ENCODE results near the gene ATRNL1. TPM values are rescaled to one million over a fixed set of nuclear protein-coding genes. Genes with fewer than 3 reads are reported as not detected.
A peak's percentile ranks its signal among the peaks of the same experiment; 100 is the strongest.

Gene ATRNL1
- polyA plus RNA-seq, 3 donors, result 23.6 to 28.3 (median 26.8) TPM

DNA sequence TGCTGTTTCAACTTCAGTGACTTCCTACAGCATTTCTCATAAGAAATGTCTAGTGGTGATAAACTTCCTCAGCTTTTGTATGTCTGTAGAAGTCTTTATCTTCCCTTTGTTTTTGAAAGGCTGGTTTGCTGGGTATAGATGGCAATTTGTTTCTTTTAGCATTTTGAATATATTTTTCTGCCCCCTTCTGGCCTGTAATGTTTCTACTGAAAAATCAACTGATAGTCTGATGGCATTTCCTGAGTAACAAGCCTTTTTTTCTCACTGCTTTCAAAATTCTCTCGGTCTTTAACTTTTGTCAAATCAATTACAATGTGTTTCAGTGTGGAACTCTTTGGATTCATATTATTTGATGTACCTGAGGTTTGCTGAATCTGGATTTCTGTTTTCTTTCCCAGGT is 487.1 kb downstream of the ATRNL1 start:
- no peak for DNase-seq (ENCODE audit: low read depth in 3 of 3, low spot score in 2 of 3)

DNA sequence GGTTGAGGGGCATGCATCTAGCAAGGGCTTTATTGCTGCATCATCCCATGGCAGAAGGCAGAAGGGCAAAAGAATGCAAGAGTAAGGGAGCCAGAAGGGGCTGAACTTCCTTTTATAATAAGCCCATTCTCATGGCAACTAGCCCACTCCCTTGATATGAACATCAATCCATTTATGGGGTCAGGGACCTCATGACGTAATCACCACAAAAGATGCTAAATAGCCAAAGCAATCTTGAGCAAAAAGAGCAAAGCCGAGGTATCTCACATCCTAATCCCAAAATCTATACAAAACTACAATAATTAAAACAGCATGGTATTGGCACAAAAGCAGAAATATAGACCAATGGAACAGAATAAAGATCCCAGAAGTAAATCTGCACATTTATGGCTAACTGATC is 499.9 kb downstream of the ATRNL1 start:
- no peak for DNase-seq (ENCODE audit: low read depth in 3 of 3, low spot score in 2 of 3)

DNA sequence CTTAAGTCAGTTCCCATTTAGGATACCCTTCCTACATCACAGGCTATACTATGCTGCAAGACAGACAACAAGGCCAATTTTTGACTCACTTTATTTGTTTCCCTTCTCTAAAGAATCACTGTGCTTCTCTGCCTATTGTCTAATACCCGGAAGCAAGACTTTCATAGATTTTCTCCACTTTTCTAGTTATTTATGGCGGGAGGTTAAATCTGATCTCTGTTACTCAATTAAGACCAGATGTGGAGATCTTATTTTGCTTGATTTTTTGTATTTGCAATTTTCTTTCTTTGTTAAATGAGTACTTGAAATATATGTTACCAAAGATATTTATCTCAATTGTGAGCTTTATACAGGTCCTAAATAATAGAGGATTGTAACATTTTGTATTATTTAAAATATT is 511.5 kb downstream of the ATRNL1 start:
- no peak for DNase-seq (ENCODE audit: low read depth in 3 of 3, low spot score in 2 of 3)

DNA sequence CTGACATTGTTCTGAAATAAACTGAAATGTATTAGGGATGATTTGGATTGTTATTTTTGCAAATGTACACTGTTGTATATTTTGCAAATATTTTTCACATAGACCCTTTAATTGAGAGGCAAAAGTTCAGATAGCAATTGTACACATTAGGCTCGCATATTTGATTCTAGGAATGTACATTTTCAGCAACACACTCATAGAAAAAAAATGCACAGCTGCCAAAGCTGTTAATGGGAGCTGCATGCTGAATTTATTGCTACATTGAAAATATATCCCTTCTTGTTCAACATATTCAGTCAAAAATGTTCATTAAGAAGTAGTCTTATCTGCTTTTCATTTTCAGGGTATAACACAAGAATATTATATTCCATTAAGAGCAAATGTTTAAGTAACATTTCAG is 512.9 kb downstream of the ATRNL1 start:
- DNase-seq (ENCODE audit: low read depth in 3 of 3, low spot score in 2 of 3), result no peak

DNA sequence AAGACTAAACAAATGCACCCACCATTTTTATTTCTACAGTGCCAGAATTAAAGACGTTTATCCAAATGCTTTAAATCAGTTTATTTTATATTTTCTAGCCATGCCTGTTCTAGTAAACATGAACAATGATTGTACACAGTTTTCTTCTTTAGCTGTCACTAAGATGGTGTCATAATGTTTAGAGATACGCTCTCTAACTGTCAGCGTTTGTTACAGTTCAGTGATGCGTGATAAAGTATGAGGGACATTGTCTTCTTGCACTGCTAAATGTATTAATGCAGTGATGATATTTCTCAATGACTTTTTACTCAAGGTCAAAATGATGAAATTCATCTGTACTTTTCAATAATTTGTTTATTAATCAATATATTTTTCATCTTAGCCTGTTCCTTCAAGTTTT is 513.6 kb downstream of the ATRNL1 start:
- no peak for DNase-seq (ENCODE audit: low read depth in 3 of 3, low spot score in 2 of 3)

DNA sequence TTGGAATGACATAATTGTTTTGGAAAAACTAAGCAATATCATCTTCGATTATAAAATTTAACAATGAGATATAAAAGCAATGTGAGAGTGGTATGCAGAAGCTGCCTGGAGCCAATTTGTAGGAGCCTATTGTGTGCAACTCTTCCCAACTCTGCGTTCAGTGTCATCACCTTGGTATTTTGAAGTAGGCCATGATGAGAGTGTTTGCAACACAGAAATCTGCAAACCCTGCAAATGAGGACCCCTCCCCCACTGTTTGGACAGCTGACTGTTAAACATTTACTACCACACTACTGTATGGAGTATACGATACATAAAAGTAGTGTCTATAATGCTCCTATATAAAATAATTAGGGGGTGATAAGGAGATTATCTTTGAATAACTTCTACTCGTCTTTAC is 531.3 kb downstream of the ATRNL1 start:
- DNase-seq (ENCODE audit: low read depth in 3 of 3, low spot score in 2 of 3), result no peak

DNA sequence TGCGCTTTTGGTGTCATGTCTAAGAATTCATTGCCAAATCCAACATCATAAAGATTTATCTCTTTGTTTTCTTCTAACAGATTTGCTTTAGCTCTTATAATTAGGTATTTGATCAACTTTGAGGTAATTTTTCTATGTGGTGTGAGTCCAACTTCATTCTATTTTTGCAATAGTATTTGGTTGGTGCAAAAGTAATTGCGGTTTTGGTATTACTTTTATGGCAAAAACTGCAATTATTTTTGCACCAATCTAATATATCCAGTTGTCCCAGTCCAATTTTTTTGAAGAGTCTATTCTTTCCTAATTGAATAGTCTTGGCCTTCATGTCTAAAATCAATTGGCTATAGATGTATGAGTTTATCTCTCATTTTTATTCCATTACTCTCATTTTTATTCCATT is 535.5 kb downstream of the ATRNL1 start:
- DNase-seq (ENCODE audit: low read depth in 3 of 3, low spot score in 2 of 3), result no peak

DNA sequence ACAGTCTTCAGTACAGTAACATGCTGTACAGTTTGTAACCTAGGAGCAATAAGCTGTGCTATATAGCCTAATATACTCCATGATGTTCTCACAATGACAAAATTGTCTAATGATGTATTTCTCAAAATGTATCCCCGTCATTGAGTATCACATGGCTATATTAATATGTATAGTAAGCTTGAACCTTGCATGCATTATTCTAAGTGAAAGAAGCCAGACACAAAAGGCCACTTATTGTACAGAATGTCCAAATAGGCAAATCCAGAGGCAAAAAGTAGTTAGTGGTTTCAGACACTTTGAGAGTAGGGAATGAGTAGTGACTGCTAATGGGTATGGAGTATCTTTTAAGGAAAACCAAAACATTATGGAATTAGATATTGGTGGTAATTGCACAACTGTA is 545.1 kb downstream of the ATRNL1 start:
- no peak for DNase-seq (ENCODE audit: low read depth in 3 of 3, low spot score in 2 of 3)

DNA sequence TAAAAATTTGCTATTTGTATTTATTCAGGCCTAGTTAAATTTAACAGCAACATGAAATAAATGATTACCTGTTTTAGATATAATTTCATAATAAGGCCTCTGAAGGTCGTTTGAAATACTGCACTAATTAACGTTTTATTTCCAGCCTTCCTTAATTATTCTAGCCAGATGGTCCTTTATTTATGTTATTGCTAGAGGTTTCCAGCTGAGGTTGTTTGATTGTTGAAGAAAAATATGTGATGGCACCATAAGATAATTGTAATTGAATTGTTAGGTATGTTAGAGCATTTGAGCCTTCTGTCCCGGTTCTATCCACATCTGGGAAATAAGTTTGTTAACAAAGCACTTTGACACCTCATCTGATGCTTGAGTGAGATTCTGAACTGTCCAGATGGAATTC is 556.1 kb downstream of the ATRNL1 start:
- DNase-seq (ENCODE audit: low read depth in 3 of 3, low spot score in 2 of 3), result no peak

DNA sequence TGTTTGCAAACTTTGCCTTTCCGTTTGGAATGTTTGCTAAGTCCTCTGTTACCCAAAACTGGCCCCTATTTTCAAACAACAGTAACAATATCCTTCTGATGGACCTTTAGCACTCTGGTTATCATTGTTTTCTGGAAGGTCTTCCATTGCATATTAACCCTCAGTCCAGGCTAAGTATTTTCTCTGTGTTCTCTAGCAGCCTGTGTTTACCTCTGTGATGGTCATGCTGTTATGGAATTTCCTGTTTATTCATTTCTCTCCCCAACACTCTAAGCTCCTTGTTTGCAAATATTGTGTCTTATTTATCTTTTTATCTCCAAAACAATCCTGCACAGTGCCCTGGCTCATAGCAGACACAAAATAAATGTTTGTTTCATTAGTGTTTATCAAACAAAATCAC is 560.3 kb downstream of the ATRNL1 start:
- no peak for DNase-seq (ENCODE audit: low read depth in 3 of 3, low spot score in 2 of 3)

DNA sequence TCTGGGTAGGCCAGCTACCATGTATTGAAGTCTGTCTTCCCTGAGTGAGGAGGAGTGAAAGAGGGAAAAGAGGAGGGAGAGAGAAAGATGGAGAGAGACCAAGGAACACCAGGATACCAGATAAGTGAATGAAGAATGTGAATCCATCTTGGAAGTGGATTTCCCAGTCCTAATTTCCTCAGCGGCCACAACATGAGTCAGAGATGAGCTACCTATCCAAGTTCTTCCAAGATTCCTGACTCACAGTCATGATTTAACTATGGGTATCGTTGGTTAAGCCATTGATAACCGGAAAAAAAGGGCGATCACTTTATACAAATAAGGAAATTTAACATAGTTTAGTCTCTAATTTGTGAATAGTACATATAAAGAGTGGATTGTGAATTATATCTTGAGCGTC is 561.8 kb downstream of the ATRNL1 start:
- DNase-seq (ENCODE audit: low read depth in 3 of 3, low spot score in 2 of 3), result no peak

DNA sequence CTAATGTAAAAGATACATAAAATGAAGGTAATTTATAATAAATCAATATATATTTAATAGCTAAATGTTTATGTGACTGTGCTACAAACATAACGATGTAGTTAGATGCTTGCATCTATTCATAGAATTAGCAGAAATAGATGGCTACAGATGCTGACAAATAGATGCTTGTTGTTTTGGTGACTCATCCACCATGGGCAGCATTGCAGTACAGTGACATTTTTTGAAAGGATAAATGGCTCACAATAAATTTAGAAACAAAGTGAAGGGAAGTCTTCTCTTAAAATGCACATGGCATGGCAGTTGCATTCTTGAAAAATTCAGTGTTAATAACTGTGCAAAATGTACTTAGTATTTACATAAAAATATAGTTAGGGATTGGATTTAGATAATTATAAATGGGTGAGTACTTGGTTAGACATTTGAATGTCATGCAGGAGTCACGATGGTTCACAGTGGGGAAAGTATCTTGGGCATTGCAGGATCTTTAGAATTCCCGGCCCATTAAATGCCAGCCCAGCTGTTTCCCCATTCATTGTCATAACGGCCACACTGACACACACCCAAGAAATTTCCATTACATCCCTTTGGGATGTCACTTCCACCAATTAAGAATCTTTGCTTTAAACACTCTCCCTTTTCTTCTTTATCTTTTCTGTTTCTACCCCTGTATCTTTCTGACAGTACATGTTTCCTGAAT is 564.1 kb downstream of the ATRNL1 start:
- no peak for DNase-seq (ENCODE audit: low read depth in 3 of 3, low spot score in 2 of 3)

DNA sequence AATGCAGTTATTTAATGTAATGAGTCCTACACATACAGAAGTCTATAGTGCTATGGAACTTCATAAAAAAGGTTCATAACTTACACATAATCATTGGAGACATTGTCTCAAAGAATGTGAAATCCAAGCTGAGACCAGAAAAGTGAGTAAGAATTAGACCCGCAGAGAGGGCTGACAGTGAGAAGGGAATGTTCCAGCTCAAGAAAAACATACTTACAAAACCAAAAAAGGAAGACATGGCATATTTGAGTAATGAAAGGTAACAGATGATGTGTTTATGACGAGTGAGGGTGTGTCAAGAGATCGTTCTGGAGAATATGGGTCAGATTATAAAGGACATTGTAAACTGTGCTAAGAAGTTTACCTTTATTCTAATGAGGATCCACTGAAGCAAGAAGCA is 566.5 kb downstream of the ATRNL1 start:
- DNase-seq (ENCODE audit: low read depth in 3 of 3, low spot score in 2 of 3), result no peak

DNA sequence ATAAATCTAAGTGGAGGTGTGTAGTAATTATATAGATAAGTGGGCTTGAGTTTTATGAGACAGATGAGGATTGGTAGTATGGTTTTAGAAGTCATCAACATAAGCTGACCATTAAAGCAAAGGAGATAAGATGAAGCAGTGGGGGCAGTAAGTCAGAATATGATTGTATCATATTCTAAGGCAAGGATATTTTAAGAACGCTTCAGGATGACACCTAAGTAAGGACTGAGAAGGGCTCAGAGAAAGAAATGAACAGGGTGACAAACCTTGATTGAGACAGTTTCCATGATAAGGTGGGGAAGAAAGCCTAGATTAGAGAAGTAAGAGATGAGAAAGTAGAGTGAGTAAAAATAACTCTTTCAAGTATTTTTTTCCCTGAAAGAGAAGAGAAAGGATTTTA is 567.2 kb downstream of the ATRNL1 start:
- DNase-seq (ENCODE audit: low read depth in 3 of 3, low spot score in 2 of 3), result no peak

DNA sequence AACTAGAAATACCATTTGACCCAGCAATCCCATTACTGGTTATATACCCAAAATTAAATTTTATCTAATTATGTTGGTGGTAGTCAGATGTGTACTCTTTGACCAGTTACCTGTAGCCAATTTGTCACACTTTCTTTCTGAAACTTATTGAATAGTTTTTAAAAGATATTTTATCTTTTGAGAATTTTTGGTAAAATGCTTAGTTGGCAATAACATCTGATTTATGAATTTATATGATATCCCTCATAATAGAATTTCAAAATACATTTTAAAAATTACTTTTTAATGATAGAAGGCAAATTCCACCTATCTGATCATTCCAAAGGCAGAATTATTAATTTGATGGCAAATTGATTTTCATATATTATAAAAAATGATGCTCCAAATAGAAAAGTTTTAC is 569.3 kb downstream of the ATRNL1 start:
- no peak for DNase-seq (ENCODE audit: low read depth in 3 of 3, low spot score in 2 of 3)

DNA sequence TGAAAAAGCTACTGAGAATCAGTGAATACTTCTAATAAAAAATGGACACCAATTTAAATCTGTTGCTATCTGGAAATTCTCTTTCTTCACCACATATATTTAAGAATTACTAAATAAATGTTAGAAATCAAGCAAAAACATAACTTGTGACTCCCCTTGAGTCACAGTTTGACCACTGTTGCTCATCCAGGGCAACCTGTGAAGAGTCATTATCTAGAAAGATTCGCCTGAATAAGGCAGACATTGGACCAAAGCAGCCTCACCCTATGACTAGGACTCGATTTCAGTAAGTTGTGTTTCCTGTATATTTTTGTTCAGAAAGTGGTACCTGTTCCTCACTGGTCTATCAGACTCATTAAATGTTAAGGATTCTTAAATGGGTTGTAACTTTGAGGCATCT is 572.4 kb downstream of the ATRNL1 start:
- no peak for DNase-seq (ENCODE audit: low read depth in 3 of 3, low spot score in 2 of 3)

DNA sequence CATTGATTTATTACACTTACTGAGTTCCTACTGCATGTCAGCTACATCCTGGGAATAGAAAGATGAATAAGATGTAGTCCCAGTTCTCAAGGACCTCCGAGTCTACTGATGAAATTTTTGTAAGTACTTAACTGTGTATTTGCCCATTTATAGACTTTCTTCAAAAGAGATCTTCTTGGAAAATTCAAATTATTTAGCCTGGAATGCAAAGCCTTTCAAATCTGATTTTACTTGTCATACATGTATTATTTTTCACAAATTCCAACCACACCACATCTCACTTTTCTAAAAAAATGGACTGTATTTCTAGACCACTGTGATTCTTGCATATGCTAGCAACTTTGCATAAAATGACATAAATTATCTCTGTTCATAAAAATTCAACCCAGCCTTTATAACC is 581.3 kb downstream of the ATRNL1 start:
- DNase-seq (ENCODE audit: low read depth in 3 of 3, low spot score in 2 of 3), result no peak

DNA sequence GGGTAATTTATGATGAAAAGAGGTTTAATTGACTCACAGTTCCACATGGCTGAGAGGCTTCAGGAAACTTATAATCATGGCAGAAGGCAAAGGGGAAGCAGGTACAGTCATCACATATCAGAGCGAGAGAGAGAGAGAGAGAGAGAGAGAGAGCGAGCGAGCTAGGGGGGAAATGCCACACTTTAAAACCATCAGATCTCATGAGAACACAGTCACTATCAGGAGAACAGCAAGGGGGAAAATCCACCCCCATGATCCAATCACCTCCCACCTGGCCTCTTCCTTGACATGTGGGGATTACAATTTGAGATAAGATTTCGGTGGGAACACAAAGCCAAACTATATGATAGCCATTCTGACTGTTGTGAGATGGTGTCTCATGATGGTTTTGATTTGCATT is 603.6 kb downstream of the ATRNL1 start:
- DNase-seq (ENCODE audit: low read depth in 3 of 3, low spot score in 2 of 3), result no peak

DNA sequence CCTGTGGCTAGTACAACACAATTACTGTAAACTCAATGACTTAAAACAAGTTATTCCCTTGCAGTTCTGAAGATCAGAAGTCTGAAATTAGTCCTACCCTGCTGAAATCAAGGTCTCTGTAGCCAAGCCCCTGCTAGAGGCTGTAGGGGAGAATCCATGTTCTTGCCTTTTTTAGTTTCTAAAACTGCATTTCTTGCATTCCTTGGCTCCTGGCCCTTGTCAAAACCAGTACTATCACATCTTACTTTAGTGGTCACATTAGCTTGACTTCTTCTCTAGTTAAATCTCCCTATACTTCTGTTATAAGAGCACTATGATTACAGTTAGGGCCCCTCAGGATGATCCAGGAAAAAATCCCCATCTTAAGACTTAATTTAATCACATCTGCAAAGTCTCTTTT is 612.9 kb downstream of the ATRNL1 start:
- no peak for DNase-seq (ENCODE audit: low read depth in 3 of 3, low spot score in 2 of 3)

DNA sequence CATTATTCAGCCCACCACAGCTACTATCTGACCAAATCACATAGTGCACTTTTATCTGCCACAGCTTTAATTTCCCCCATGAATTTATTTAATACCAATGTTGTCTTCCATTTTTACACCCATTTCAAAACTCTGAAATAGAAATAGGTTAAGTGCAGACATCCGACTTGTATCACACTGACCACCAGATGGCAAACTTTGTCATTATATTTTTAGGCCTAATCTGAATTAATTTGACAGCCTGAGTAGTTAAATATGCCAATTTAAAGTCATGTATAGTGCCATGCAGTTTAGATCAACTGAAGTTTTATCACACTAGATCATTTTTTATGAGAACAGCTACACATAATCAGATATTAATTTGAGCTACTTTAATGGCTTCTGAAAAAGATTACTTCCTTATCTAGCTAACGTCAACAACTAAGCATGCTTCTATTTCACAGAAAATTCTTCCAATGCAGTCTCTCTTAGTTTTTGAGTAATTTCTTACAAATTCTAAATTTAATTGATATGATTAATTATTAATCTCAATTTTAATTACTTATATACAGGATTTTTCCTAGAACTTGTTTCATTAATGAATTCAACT is 613.4 kb downstream of the ATRNL1 start:
- peak; percentile 24 to 31 (median 29) for DNase-seq (ENCODE audit: low read depth in 3 of 3, low spot score in 2 of 3)

DNA sequence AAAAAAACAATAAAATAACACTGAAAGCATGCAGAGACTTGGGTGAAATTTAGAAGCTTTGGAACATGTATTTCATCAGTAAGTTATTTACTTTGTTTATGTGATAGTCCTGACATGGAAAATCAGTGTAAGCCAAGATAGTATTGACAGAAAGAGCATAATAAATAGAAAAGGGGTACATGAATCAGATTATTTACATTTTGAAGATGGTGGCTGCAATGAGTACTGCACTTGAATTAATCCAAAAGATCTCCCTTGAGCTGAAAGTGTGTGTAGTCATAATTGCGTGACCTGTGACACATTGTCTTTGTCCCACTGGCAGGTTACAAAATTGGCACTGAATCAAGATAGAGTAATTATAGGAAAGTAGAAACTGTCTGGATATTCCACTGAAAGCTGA is 617.0 kb downstream of the ATRNL1 start:
- no peak for DNase-seq (ENCODE audit: low read depth in 3 of 3, low spot score in 2 of 3)

DNA sequence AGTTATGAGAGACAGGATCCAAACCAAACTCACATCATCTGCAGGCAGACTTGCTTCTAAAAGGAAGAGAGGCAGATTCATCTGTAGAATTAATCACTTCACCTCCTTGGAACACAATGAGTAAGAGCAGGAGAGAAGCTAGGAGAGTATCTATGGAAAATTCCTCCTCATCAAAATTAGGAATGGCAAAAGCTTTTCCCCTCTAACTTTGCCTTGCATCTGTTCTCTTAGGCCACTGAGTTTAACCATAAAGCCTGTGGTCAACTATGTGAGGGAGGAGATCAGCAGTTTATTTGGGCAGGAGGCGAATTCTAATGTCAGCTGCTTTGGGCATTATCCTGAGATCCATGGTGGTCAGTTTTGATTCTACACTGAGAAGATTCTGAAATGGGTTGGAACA is 618.1 kb downstream of the ATRNL1 start:
- no peak for DNase-seq (ENCODE audit: low read depth in 3 of 3, low spot score in 2 of 3)

DNA sequence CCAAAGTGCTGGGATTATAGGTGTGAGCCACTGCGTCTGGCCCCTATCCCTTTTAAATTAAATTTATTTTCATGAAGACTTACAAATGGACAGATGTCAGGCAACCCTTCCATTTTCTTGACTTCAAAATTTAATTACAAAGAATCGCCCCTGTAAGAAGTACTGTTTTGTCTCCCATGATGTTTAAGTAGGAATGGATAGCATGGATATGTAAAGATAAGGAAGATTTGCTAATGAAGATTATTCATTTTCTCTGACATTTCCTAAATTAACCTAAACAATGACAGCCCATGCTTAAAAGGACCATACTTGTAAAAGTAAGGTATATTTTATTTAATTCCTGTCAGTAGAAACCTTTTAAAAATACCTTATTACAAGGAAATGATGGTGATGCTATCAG is 627.0 kb downstream of the ATRNL1 start:
- no peak for DNase-seq (ENCODE audit: low read depth in 3 of 3, low spot score in 2 of 3)
